GM12864 (cell line): ENCODE results near the gene TMEM125.

Experiments used
- DNase-seq: peaks from one replicate; pipeline ENCODE4 v3.0.0-alpha.2; 2011; ENCODE audit warnings: low read depth
- H3K4me3 ChIP-seq: 2 replicates; pipeline ENCODE4 v1.5.1; 2011; ENCODE audit warnings: mild to moderate bottlenecking, low read depth, low read length, control low read depth
- TF ChIP-seq, protein P1 (sequence below): IDR thresholded peaks from 2 replicates; pipeline ENCODE4 v1.5.1; 2011; ENCODE audit warnings: low read depth, mild to moderate bottlenecking, moderate library complexity, low read length, control low read depth, inconsistent platforms; ENCODE audit errors: missing control alignments

The TMEM125 gene

DNA sequence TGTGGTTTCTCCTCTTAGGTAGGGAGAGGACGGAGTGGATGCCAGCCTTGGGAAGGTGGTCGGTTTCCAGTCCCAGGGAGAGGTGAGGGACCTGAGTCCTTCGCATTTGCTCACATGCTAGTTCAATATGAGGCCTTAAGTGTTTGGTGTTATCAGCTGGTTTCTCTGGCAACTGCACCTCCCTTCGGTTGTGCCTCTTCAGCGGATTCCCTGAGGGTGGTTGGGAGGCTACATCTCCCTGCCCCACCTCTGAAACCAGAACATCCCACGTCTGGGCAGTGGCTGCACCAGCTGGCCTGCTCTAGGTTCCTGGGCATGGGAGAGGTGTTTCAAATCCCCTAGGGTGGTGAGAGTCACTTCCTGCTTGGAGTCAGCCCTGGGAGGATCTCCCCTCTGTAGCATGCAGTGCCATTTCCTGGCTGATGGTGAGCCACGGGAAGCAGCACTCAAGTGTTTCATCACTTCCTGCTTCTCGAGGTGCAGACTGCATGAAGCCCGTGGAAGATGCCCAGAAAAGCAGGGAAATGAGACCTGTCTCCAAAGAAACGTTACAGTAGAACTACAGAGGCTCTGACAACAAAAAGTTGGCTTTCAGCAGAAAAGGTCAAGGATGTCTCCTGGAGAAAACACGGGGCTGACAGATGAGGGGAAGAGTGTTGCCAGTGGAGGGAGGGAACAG is 4.5 kb downstream of the TMEM125 start:
- DNase-seq = no peak
- TF ChIP-seq, protein P1, sequence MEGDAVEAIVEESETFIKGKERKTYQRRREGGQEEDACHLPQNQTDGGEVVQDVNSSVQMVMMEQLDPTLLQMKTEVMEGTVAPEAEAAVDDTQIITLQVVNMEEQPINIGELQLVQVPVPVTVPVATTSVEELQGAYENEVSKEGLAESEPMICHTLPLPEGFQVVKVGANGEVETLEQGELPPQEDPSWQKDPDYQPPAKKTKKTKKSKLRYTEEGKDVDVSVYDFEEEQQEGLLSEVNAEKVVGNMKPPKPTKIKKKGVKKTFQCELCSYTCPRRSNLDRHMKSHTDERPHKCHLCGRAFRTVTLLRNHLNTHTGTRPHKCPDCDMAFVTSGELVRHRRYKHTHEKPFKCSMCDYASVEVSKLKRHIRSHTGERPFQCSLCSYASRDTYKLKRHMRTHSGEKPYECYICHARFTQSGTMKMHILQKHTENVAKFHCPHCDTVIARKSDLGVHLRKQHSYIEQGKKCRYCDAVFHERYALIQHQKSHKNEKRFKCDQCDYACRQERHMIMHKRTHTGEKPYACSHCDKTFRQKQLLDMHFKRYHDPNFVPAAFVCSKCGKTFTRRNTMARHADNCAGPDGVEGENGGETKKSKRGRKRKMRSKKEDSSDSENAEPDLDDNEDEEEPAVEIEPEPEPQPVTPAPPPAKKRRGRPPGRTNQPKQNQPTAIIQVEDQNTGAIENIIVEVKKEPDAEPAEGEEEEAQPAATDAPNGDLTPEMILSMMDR = no peak
- no peak overlapping the region for H3K4me3 ChIP-seq

DNA sequence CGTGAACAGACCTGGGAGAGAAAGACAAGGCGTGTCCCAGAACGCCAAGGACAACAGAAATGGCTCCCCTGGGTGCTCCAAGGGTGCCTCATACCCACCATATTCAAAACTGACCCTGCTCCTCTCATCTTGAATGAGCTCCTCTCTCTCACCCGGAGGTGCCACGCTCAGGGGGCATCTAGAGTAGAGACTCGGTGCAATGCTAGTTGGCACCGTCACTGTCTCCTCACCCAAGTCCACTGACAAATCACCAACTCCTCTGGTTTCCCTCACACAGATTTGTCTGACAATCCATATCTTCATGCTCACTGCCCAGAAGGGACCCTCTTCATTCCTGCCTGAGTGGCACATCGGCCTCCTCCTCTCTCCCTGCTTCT is 5.0 kb downstream of the TMEM125 start:
- TF ChIP-seq, protein P1 = no peak
- DNase-seq = no peak
- H3K4me3 ChIP-seq = no peak overlapping the region

DNA sequence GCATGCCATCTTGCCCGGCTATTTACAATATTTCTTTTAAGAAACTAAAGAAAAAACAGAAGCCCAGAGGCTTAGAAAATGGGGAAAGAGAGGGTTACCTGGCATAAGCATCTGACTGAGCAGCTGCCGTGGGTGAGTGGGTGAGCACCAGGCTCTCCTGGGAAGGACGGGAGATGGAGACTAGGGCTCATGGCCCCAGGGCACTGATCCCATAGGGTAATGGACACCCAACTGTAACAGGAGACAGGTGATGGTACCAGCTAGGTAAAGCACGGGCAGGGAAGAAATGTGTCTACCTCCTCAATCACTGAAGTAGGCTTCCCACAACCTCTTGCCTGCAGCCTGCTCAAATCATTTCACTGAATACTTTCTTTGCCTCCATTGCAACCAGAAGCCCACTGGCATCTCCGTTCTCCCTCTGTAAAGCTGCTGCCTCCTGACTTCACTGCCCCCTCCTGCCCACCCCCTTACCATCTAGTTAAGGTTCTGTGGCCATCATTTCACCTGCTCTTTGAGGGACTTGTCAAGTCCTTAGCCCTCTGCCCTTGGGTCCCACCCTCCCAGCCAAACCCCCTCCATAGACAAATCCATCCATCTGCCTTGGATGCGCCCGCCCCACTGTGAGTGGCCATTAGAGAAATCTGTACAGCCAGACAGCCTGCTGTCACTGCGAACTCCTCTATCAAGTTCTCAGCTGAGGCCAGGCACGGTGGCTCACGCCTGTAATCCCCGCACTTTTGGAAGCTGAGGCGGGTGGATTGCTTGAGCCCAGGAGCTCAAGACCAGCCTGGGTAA is 6.2 kb downstream of the TMEM125 start:
- TF ChIP-seq, protein P1 = no peak
- no peak overlapping the region for H3K4me3 ChIP-seq
- no peak for DNase-seq

DNA sequence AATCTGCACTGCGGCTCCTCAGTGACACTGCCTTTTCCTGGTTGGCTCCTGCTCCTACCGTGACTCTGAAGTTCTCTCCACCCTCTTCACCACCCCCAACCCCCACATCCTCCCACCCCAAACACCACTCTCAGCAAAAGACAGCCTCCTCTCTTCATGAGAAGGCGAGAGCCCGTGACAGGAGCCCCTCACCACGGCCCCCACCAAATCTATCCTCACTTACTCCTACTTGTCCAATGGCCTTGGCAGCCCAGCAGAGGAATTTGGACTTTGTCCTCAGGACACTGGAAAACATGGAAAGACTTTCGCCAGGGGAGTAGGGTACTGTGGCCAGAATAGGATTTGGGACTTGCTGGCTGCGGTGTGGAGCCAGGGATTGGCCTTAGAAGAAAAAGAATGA is 6.9 kb downstream of the TMEM125 start:
- H3K4me3 ChIP-seq = no peak overlapping the region
- no peak for DNase-seq
- TF ChIP-seq, protein P1 = no peak

DNA sequence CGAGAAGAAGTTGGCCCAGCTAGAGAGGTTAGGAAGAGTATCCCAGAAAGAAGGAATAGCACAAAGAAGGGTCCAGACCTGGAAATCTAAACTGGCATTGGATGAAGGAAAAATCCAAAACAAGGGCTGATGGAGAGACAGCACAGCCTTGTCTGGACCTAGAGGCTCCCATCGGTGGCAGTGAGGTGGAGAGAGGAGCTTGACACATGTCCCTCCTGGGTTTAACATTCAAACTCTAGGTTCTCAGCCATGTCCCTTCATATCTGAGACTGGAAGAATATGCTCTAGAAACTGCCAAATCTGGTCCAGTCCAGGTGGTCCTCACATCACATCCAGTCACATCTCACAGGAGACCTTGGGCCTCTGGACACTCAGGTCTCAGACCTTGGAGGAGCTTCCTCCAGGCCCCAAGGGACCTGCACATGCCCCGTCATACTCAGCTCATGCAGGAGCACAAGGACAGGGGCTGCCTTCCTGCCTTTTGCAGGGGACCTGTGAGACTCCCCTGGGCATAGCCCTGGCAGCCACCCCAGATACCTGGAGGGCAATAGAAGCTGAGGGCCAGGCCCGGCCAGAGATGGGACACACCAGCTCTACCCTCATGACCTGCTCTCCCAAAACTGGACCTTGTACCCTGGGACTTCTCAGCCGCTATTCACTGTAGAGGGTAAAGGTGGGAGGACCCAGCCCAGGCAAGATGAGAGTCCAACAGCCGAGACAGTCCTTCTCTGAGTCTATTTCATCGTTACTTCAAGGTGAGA is 7.5 kb downstream of the TMEM125 start:
- no peak for DNase-seq
- no peak overlapping the region for H3K4me3 ChIP-seq
- TF ChIP-seq, protein P1 = no peak

DNA sequence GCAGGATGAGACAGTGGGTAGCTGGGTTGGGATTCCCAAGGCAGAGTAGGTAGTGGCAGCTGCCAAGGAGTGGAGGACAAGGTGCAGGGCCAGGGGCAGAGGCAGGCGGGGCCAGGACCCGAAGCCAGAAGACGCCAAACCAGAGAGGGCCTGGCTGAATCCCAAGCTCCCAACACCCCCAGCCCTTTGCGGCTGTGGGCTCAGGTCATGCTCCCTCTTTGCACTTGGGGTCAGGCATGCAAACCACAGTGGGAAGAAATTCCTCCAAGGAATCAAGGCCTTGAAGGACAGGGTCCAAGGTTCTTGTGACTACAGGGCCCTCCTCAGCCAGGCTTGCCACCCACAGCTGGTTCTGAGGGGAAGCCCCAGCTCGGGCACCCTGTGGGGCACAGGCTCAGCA is 9.4 kb downstream of the TMEM125 start:
- TF ChIP-seq, protein P1 = no peak
- no peak for DNase-seq
- no peak overlapping the region for H3K4me3 ChIP-seq
